ENCODE results near the gene POLR2E. TPM values are rescaled to one million over a fixed set of nuclear protein-coding genes. Genes with fewer than 3 reads are reported as not detected.

The POLR2E gene
- total and polyA plus RNA-seq, 2 of the 13 experiments (the other 11 are each of a cell fraction or from before 2014, with no cell fraction given), result 140 to 272 TPM

DNA sequence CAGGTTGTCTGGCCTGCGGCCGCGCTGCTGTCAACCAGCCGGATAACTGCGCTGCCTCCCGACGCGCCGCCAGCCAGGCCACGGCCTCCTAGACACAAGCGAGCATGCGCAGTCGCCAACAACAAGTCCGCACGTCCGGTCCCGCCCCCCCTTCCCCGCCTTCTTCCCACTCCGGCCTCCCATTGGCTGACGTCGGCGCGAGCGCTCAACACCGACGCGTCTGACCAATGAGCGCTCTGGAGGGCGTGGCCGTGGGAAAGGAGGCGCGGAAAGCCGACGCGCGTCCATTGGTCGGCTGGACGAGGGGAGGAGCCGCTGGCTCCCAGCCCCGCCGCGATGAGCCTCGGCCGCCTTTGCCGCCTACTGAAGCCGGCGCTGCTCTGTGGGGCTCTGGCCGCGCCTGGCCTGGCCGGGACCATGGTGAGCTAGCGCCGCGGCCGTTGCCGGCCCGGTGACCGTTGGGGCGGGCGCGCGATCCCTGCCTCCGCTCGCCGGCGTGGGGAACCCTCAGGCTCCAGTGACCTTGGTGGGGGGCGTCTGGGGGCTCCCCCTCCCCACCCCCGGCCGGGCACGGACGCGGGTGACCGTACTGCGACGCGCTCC is 8.6 kb upstream of the POLR2E start, which contains the start of gene GPX4 (continued):
- TF ChIP-seq, protein P1, sequence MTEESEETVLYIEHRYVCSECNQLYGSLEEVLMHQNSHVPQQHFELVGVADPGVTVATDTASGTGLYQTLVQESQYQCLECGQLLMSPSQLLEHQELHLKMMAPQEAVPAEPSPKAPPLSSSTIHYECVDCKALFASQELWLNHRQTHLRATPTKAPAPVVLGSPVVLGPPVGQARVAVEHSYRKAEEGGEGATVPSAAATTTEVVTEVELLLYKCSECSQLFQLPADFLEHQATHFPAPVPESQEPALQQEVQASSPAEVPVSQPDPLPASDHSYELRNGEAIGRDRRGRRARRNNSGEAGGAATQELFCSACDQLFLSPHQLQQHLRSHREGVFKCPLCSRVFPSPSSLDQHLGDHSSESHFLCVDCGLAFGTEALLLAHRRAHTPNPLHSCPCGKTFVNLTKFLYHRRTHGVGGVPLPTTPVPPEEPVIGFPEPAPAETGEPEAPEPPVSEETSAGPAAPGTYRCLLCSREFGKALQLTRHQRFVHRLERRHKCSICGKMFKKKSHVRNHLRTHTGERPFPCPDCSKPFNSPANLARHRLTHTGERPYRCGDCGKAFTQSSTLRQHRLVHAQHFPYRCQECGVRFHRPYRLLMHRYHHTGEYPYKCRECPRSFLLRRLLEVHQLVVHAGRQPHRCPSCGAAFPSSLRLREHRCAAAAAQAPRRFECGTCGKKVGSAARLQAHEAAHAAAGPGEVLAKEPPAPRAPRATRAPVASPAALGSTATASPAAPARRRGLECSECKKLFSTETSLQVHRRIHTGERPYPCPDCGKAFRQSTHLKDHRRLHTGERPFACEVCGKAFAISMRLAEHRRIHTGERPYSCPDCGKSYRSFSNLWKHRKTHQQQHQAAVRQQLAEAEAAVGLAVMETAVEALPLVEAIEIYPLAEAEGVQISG (CRISPR knock-in tag; IDR thresholded peaks at IDR 0.05), result no peak; the same call in 1 of the 2 replicates
- TF ChIP-seq ZNF501 (CRISPR knock-in tag; IDR thresholded peaks at IDR 0.05), result peak; percentile 61
- TF ChIP-seq ISX (CRISPR knock-in tag; conservative IDR thresholded peaks at IDR 0.05), result no peak
- TF ChIP-seq, protein P2, sequence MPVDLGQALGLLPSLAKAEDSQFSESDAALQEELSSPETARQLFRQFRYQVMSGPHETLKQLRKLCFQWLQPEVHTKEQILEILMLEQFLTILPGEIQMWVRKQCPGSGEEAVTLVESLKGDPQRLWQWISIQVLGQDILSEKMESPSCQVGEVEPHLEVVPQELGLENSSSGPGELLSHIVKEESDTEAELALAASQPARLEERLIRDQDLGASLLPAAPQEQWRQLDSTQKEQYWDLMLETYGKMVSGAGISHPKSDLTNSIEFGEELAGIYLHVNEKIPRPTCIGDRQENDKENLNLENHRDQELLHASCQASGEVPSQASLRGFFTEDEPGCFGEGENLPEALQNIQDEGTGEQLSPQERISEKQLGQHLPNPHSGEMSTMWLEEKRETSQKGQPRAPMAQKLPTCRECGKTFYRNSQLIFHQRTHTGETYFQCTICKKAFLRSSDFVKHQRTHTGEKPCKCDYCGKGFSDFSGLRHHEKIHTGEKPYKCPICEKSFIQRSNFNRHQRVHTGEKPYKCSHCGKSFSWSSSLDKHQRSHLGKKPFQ (CRISPR knock-in tag; IDR thresholded peaks at IDR 0.05; ENCODE audit: insufficient replicate concordance), result peak; percentile 80
- TF ChIP-seq CHCHD3 (CRISPR knock-in tag; IDR thresholded peaks at IDR 0.05), result no peak
- no peak for TF ChIP-seq ZNF564 (CRISPR knock-in tag; IDR thresholded peaks at IDR 0.05)
- TF ChIP-seq ZNF839 (CRISPR knock-in tag; IDR thresholded peaks at IDR 0.05; ENCODE audit: borderline replicate concordance), result no peak
- TF ChIP-seq, protein P3, sequence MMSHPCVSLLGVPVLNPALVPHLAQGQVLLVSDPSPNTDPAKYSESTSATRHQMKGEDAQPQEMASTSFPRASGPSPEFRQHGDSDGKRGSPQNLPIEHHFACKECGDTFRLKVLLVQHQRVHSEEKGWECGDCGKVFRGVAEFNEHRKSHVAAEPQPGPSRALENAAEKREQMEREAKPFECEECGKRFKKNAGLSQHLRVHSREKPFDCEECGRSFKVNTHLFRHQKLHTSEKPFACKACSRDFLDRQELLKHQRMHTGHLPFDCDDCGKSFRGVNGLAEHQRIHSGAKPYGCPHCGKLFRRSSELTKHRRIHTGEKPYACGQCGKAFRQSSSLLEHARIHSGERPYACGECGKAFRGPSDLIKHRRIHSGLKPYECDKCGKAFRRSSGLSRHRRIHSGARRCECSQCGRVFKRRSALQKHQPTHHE (CRISPR knock-in tag; IDR thresholded peaks at IDR 0.05; ENCODE audit: borderline replicate concordance), result peak; percentile 13; the same call in 1 of the 2 replicates
- no peak for TF ChIP-seq TCF7L2 (IDR thresholded peaks at IDR 0.05; ENCODE audit: low read depth, low read length)
- TF ChIP-seq, protein P4, sequence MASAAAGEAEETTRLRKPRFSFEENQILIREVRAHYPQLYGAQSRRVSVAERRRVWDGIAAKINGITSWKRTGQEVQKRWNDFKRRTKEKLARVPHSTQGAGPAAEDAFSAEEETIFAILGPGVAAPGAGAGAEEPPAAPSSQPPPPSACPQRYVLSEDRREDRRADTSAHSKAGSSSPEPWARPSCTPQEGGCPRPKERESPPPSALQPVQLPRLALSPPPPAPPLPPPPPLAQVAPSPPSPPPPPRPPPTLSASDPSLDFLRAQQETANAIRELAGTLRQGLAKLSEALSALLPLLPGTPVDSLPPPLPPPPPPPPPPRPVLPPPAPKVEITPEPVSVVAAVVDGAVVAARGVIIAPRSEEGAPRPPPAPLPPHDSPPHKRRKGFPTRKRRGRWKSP (CRISPR knock-in tag; IDR thresholded peaks at IDR 0.05), result peak; percentile 74; the same call in 1 of the 2 replicates
- no peak for TF ChIP-seq LCORL (IDR thresholded peaks at IDR 0.05)
- no peak for TF ChIP-seq LCORL (CRISPR knock-in tag; IDR thresholded peaks at IDR 0.05)
- TF ChIP-seq SMARCE1 (IDR thresholded peaks at IDR 0.05; ENCODE audit: borderline replicate concordance), result no peak
- TF ChIP-seq, protein P5, sequence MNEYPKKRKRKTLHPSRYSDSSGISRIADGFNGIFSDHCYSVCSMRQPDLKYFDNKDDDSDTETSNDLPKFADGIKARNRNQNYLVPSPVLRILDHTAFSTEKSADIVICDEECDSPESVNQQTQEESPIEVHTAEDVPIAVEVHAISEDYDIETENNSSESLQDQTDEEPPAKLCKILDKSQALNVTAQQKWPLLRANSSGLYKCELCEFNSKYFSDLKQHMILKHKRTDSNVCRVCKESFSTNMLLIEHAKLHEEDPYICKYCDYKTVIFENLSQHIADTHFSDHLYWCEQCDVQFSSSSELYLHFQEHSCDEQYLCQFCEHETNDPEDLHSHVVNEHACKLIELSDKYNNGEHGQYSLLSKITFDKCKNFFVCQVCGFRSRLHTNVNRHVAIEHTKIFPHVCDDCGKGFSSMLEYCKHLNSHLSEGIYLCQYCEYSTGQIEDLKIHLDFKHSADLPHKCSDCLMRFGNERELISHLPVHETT (CRISPR knock-in tag; conservative IDR thresholded peaks at IDR 0.05), result no peak
- TF ChIP-seq RXRA (CRISPR knock-in tag; IDR thresholded peaks at IDR 0.05), result no peak
- no peak for TF ChIP-seq ZNF431 (CRISPR knock-in tag; IDR thresholded peaks at IDR 0.05; ENCODE audit: borderline replicate concordance, low read depth)
- no peak for TF ChIP-seq ZNF263 (CRISPR knock-in tag; IDR thresholded peaks at IDR 0.05)
- TF ChIP-seq, protein P6, sequence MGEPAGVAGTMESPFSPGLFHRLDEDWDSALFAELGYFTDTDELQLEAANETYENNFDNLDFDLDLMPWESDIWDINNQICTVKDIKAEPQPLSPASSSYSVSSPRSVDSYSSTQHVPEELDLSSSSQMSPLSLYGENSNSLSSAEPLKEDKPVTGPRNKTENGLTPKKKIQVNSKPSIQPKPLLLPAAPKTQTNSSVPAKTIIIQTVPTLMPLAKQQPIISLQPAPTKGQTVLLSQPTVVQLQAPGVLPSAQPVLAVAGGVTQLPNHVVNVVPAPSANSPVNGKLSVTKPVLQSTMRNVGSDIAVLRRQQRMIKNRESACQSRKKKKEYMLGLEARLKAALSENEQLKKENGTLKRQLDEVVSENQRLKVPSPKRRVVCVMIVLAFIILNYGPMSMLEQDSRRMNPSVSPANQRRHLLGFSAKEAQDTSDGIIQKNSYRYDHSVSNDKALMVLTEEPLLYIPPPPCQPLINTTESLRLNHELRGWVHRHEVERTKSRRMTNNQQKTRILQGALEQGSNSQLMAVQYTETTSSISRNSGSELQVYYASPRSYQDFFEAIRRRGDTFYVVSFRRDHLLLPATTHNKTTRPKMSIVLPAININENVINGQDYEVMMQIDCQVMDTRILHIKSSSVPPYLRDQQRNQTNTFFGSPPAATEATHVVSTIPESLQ (CRISPR knock-in tag; conservative IDR thresholded peaks at IDR 0.05), result no peak
- TF ChIP-seq ZC3H13 (CRISPR knock-in tag; IDR thresholded peaks at IDR 0.05), result no peak
- 0 out of 2 replicates have a peak, but pooled peaks have one; percentile 21 for TF ChIP-seq ZBTB42 (CRISPR knock-in tag; IDR thresholded peaks at IDR 0.05)
